Activated CD8-positive, alpha-beta memory T cell treated with anti-CD3 and anti-CD28 coated beads for 48 hours (primary cell): ENCODE data around the gene EXOSC2.
"Not testable (repeated sequence)": the region's sequence is repeated elsewhere in the genome, so short reads cannot be mapped to it uniquely, and the experiment has no call there.

Experiments used
- DNase-seq, 3 experiments: peaks; one replicate each; pipeline ENCODE4 v3.0.0-alpha.2; 2020; ENCODE audit warnings: low read depth in 2 of 3, low spot score in 2 of 3

Gene EXOSC2

GRCh38 chr9:130666393-130667119 is 27.0 kb upstream of the EXOSC2 start:
- DNase-seq, result no peak

DNA sequence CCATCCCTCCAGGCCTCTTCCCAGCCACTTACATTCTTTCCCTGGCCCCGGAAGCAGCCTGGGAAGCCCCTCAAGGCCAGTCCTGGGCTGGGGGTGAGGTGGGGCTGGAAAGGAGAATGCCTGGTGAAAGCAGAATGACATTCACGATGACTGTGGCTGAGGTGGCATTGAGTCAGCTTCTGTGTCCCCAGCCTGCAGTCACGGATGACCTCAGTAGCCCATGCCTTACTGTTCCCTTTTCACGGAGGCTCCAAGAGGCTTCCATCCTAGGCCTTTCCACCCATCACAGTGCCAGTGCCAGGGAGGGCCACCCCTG is 26.5 kb upstream of the EXOSC2 start:
- DNase-seq, result no peak

GRCh38 chr9:130668196-130668595 is 25.4 kb upstream of the EXOSC2 start:
- DNase-seq, result no peak

DNA sequence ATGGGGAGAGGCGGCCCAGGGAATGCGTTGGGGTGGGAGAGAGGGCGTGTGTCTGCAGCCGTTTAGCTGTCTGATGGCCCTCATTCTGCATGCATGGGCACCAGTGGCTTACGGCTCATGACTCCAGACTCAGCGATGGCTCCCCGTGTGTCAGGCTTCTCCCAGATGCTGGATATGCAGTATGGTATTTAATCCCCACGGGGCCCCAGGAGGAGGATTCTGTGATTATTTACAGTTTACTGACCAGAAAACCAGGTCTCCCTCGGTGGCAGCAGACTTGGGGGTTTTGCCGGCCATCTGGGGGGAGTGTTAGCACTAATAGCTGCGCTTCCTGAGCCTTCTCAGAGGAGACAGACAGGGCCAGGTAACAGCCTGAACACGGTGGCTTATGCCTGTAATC is 24.9 kb upstream of the EXOSC2 start:
- DNase-seq, result no peak

- DNase-seq, result no peak
Observed at GRCh38 chr9:130669965-130670364, 23.6 kb upstream of the EXOSC2 start.

GRCh38 chr9:130670644-130671043 is 22.9 kb upstream of the EXOSC2 start:
- DNase-seq, result no peak

DNA sequence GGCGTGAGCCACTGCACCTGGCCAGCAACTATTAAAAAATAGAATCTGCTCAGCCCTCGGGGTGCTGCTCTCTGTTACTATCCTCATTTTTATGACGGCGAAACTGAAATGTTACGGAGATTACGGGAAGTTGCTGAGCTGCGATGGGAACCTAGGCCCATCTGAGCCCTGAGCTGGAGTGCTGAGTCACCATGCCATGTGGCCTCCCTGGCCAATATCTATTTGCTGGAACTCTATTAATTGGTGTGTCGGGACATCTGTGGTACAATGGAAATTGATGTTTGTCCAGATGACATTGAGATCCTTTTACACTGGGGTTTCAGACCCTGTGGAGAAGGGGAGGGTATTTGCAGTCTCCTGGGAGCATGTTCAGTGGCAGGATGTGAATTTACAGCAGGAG is 21.1 kb upstream of the EXOSC2 start:
- DNase-seq, result no peak

DNA sequence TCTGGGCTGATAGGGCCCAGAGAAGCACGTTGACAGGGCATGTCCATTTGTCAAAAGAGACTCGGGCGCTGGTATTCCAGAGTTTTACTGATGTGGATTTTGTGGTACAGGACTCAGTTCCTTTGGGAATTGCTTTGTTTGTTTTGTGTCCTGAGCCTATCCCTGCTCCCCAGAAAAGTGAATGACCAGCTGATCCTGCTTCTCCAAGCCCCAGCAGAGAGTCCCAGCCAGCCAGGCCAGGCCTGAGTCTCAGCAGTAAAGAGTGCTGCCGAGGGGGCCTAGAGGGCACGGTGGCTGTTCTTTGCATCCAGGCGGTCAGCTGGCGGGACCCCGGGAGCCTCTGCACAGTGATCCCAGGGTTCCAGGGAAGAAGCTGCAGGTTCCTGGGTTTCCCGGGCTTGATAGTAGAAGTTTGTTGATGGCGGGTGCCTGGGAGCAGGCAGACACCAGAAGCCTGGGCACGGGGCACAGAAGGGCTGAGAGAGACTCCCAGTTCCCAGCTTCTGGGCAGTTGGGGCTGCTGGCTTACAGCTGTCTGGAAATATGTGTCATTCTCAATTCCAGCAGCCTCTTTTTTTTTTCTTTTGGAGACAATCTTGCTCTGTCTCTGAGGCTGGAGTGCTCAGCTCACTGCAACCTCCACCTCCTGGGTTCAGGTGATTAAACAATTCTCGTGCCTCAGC is 20.5 kb upstream of the EXOSC2 start:
- DNase-seq, result no peak

- DNase-seq, result no peak
Observed at GRCh38 chr9:130675396-130675795, 18.2 kb upstream of the EXOSC2 start.

DNA sequence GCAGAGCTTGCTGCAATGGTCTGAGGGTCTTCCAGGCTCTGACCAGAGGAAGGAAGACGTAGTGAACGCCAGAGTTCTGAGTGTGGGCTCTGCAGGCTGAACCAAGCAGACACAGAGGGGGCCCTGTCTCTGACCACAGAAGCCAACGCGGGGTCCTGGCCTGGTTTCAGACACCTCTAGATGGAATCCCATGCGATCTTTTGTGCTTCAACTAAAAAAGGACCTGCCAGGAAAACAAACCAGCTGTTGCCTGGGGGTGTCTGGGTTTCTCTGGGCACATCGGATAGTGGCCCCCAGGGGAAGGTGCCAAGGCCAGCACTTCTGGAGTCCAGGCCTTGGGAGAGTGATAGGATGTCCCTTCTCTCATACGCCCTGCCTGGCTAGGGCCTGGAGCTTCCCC is 16.3 kb upstream of the EXOSC2 start:
- DNase-seq, result no peak

DNA sequence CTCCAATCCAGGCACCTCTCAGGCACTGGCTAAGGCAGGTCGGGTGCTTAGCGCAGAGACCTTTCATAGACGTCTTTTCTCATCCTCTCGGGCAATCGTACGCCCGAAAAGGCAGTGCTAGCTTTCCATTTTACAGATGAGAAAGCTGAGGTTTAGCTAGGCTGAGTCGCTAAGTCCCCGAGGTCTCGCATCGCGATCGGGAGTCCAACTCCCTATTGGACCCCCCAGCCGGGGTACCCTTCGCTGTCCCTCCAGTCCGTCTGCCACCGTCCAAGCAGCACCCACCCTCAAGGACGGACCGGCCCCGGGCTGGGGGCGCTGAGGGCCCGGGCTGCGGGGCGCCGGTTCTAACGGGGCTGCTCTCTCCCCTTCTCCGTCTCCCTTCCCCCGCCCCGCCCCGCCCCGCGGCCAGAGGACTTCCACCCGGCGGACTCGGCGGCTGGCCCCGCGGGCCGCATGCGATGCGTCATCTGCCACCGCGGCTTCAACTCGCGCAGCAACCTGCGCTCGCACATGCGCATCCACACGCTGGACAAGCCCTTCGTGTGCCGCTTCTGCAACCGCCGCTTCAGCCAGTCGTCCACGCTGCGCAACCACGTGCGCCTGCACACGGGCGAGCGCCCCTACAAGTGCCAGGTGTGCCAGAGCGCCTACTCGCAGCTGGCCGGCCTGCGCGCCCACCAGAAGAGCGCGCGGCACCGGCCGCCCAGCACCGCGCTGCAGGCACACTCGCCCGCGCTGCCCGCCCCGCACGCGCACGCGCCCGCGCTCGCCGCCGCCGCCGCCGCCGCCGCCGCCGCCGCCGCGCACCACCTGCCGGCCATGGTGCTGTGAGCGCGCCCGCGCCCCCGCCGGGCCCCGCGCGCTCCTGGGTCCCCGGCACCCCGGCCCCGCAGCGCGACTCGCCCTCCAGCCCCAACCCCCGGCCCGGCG is 12.5 kb upstream of the EXOSC2 start:
- DNase-seq, result peak in 2 of 3 experiments; percentile 31 to 52

DNA sequence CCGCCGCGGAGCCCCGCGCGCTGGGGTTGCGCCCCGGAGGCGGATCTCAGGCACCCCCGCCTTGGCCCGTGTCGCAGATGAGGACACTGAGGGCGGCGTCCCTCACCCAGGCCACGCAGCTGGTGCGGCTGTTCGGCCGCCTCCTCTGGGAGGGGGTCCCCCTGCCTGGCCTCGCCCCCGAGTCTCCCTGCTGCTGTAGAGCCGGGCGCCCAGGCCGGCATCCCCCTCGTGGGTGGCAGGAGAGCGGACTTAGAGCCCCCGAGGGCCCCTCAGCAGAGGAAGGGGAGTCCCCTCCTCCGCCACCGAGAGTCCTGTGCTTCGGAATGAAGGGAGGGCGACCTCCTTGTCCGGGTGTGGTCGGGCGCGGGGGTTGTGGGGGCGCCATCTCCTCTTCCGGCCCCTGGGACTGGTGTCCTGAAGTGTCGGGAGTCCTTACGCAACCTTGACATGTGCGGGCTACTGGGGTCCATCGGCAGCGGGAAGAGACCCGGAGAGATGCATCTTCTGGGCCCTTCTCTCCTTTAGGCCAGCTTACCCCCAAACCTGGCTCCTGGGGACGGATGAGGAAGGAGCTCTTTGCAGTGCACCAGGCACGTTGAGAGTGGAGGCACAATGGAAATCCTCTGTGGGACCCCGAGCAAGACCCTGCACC is 11.7 kb upstream of the EXOSC2 start:
- DNase-seq, result no peak

GRCh38 chr9:130682421-130683121 is 11.0 kb upstream of the EXOSC2 start:
- no peak for DNase-seq

- no peak for DNase-seq
Observed at GRCh38 chr9:130685104-130685503, 8.5 kb upstream of the EXOSC2 start.

- not testable (repeated sequence) for DNase-seq
Observed at GRCh38 chr9:130685945-130686344, 7.6 kb upstream of the EXOSC2 start.

GRCh38 chr9:130687615-130688014 is 6.0 kb upstream of the EXOSC2 start:
- no peak for DNase-seq

DNA sequence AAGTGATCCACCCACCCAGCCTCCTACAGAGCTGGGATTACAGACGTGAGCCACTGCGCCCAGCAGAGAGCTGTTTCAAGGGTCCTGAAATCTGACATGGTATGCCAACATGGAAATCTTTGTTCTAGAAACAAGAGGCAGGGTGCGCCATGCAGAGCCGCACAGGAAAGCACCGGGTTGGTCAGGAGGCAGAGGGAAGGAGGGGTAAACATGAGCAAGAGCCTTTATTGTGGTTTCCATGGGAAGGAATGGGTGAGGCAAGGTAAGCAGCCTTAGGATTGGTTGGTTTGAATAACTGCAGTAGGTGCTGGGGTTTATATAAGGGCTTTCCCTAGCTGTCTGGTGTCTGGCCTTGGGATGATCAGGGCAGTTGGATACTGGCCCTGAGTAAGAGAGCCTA is 5.5 kb upstream of the EXOSC2 start:
- no peak for DNase-seq

GRCh38 chr9:130689572-130689936 is 4.0 kb upstream of the EXOSC2 start:
- no peak for DNase-seq

- no peak for DNase-seq
Observed at GRCh38 chr9:130689937-130690700, 3.5 kb upstream of the EXOSC2 start.

DNA sequence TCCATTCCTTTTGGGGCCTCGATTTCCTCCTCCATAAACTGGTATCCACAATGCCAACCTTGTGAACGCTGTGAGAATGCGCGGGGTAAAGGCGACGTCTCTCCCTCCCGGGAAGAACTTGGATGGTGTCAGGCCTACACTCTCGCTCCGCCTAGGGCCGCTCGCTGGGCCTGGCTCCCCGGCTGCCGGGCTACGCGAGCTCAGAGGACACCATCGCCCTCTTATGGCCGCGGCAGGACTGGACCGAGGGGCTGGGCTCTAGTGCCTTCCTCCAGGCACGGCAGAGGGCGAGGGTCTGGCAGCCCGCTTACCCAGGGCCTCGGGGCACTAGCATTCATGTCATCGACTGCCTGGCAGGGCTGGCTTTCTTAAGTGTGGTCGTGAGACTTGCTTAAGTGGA is 1.3 kb upstream of the EXOSC2 start:
- DNase-seq, result no peak
